Stimulated activated CD4-positive, alpha-beta T cell treated with anti-CD3 and anti-CD28 coated beads, Interleukin-12 subunit alpha, Interleukin-12 subunit beta, amount 100 ng/mL, for 24 hours (primary cell): Measurements from ENCODE around the gene CABP2.
"Not testable (repeated sequence)": the region's sequence is repeated elsewhere in the genome, so short reads cannot be mapped to it uniquely, and the experiment has no call there.

ENCODE experiments used
- DNase-seq, 2 experiments: peaks; one replicate each; pipeline ENCODE4 v3.0.0-alpha.2; 2020; ENCODE audit warnings: low read depth in 2 of 2

CABP2 gene

DNA sequence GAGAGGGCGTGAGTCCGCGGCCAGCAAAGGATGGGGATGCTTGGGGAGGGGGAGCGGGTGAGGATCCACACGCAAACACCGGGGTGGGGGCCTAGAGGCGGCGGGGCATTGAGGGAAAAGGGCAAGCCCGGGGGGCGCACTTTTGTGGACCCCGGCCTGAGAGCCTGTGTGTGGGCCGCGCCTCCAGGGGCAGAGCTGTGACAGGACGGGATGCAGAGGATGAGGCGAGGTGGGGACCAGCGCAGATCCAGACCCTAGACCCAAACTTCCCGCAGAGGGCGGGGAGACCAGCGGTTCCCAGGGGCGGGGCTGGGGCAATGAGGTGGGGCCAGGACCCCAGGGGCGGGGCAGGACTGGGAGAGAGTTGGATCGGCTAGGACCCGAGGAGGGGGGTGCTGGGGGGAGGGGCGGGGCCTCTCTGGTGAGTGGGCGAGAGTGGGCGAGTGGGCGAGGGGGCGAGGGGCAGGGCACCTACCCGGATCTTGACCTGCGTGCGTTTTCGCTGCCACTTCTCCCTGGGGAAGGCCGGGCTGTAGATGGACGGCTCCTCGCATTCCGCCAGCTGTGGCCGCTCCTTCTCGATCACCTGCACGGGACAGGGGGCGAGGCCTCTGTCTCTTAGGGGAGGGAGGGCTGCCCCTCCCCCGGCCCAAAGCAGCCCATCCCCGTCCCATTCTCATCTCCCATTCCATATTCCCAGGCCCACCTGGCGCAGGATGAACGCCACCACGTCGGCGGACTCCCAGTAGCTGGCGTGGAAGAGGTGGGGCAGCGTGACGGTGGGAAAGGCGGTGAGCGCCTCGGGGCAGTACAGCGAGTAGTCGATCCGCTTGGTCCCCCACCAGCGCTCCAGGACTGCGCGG lies 28.6 kb downstream of the CABP2 start:
- DNase-seq: no peak

DNA sequence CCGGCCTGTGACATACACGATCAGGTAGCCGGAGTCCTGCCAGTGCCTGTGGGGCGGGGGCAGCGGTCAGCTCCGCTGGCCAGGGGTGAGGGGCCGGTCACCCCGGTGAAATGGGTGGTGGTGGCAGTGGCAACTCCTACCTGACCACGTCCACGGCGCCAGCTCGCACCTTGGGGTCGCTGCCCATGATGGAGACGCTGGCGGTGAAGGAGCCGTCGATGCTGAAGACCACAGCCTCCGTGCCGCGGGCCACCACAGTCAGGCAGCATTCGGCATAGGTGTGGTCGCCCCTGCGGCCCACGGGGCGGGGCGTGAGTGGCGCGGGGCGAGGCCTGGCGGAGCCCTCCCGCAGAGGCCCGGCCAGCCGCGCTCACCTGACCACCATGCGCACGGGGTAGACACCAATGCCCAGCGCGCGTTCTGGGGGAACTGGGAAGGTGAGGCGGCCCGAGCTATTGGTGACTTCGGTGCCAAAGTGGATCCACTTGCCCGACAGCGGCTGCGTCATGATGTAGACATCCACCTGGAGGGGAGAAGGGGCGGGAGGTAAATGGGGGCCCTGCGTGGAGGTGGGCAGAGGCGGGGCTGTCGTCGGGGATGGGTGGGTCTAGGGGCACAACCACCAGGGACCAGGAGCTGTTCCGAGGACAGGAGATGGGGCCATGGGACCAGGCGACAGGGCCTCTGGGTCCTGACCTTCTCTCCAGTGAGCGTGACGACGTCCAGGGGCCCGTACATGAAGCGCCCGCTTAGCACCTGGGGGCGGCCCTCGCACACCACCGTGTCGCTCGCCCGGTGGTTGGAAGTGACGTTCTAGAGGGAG lies 29.5 kb downstream of the CABP2 start:
- no peak for DNase-seq

DNA sequence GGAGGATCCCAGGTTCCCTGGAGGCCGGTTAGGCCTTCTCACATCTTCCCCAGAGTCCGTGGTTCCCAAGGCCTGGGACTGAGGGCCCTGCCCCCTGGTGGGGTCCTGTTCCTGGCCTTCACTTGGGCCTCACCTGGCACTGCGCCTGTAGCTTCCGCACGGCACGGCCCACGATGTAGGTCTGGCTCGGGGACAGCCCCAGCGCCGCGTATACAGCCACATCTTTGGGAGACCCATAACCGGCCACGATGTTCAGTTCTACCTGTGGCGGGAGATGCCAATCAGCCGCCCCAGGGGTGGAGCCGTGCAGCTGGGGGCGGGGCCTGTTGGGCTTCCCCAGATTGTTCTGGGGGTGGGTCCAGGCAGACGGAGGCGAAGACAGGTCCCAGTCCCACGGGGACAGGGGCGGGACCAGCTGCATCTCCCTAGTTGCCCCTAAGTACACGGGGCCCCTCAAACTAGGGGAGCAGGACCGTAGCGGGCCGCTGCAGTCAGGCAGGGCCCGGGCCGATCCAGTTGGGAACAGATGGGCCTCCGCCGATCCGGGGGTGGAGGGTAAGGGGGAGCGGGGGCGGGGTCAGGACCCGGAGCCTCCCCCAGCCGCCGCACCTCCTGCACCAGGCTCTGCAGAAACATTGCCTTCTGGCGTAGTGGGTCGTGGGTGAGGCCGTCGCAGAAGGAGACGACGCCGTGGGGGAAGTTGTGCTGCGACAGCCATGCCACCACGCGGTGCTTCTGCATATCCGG lies 30.3 kb downstream of the CABP2 start:
- DNase-seq: no peak

- DNase-seq: no peak
These were observed 31.0 kb downstream of the CABP2 start for GRCh38 chr11:67492069-67492727.

- DNase-seq: no peak
These were observed 31.8 kb downstream of the CABP2 start for GRCh38 chr11:67491276-67492068.

DNA sequence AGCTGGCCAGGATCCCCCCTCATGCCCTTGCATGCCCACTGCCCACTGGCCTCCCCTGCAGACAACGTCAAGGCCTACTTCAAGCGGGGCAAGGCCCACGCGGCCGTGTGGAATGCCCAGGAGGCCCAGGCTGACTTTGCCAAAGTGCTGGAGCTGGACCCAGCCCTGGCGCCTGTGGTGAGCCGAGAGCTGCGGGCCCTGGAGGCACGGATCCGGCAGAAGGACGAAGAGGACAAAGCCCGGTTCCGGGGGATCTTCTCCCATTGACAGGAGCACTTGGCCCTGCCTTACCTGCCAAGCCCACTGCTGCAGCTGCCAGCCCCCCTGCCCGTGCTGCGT lies 32.5 kb downstream of the CABP2 start:
- DNase-seq: no peak

DNA sequence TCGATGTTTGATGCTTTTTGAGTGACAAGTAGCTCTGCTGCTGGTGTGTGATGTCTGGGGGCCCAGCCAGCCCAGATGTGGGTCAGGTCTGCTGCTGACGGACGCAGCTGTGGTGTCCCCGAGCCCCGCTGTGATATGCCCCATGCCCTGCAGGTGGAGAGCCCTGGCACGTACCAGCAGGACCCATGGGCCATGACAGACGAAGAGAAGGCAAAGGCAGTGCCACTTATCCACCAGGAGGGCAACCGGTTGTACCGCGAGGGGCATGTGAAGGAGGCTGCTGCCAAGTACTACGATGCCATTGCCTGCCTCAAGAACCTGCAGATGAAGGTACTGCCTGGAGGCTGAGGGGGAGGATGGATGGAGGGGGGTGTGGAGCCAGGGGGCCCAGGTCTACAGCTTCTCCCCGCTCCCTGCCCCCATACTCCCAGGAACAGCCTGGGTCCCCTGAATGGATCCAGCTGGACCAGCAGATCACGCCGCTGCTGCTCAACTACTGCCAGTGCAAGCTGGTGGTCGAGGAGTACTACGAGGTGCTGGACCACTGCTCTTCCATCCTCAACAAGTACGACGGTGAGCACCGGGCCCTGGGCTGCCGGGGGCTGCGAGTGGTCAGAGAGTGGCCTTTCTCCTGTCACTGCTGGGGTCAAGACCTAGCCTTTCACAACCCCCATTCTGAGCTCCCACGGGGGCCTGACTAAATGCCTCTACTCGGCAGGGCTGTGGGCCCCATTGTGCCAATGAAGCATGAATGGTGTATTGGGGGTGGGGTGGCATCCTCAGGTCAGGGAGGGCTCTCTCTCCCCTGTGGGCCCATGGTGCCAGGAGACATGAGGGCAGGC lies 33.1 kb downstream of the CABP2 start:
- no peak for DNase-seq

DNA sequence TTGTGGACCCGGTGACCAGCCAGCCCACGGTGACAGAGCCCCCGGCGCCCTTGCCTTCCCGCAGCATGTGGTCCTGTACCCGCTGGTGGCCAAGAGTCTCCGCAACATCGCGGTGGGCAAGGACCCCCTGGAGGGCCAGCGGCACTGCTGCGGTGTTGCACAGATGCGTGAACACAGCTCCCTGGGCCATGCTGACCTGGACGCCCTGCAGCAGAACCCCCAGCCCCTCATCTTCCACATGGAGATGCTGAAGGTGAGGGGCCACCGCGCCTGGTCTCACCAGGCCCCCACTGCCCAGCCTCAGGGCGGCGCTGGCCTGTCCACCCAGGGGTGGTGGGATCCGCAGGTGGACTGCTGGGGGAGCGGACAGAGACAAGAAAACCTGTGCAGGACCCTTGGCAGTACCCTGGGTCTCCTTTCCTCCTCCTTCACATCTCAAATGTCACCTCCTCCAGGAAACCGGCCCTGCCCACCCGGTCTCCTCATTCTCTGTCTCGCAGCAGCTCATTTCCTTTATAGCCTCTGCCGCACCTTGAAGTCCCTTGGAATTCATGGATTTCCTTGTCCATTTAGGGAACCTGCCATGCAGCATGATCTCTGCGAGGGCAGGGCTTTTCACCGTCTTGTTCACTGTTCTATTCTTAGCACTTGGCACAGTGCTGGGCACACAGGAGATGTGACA lies 33.9 kb downstream of the CABP2 start:
- DNase-seq: no peak

- DNase-seq: no peak
These were observed 36.6 kb downstream of the CABP2 start for GRCh38 chr11:67486481-67487195.

DNA sequence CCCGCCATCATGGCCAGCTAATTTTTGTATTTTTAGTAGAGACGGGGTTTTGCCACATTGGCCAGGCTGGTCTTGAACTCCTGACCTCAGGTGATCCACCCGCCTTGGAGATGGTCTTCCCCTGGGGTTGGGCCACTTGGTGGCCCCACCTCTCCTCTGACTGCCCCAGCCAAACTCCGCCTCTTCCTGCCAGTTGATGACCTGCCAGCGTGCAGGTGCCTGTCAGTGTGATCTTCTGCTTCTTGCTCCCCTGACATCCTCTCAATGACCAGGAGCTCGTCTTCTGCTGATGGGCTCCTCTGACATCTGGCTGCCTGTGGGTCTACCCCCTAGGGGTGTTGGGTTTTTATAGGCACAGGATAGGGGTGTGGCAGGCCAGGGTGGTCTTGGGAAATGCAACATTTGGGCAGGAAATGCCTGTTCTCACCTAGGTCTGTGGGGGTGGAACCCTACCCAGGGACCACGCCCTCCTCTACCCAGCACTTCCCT lies 37.3 kb downstream of the CABP2 start:
- DNase-seq: peak in 1 of 2 experiments; percentile 57

DNA sequence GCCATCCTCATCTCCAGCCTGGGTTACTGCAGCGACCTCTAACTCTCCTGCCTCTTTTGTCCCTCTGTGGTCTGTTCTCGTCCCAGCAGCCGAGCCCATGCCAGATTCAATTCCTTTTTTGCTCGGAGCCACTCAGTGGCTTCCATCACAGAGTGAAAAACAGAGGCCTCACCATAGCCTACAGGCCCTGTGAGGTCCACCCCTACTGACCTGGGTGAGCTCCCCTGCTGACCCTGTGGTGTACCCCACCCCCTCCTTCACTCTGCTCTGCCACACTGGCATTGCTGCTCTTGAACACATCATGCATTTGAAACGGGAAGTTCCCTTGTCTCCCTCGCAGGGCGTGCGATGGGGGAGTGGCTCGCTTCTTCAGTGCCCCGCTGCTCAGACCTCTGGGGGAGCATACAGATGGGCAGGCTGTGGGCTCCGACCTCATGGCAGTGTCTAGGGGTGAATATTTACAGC lies 38.4 kb downstream of the CABP2 start:
- DNase-seq: peak in 1 of 2 experiments; percentile 66

- no peak for DNase-seq
These were observed 39.2 kb downstream of the CABP2 start for GRCh38 chr11:67483831-67484665.

DNA sequence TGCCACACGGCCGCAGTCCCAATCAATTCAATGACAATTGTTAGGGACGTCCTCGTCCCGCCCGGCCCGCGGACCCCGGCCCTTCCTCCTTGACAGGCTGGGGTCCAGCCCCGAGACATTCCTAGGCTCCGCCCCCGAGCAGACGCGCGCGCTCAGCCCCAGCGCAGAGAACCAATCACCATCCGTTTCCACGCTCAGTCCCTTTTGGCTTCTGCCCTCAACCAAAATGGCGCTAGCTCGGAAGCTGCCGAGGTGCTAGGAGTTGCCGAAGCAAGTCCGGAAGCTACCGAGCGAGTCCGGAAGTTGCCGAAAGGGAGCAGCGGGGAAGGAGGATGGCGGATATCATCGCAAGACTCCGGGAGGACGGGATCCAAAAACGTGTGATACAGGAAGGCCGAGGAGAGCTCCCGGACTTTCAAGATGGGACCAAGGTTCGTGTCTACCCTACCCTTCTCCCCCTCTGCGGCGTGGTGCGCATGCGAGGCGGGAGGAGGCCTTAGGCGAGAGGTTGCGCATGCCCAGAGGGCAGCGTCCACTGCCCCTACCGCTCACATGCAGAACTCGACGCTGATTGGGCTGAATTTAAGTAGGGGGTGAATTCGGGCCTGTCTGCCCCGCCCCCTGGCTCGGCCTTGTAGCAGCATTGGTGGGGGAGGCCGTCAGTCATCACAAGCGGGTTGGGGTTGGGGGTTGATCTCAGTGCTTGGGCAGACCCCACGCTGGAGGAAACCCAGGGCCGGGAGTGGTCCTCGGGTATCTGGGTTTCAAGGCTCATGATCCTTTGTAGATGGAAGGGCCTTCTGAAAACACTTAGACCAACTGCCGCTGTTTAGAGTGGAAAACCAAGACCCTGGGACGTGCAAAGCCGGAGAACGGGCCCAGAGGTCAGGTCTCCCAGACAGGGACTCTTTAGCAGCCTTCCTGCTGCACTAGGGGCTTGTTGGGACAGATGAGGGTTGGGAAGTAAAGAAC lies 40.1 kb downstream of the CABP2 start, which contains the start of gene AIP:
AIP (plus strand) TSS at position 200 of the 972 bp plus-strand sequence; CDS start at position 333, 133 bp downstream.
- DNase-seq: peak; percentile 91 to 97

GRCh38 chr11:67482275-67482826 lies 40.9 kb downstream of the CABP2 start:
- no peak for DNase-seq

DNA sequence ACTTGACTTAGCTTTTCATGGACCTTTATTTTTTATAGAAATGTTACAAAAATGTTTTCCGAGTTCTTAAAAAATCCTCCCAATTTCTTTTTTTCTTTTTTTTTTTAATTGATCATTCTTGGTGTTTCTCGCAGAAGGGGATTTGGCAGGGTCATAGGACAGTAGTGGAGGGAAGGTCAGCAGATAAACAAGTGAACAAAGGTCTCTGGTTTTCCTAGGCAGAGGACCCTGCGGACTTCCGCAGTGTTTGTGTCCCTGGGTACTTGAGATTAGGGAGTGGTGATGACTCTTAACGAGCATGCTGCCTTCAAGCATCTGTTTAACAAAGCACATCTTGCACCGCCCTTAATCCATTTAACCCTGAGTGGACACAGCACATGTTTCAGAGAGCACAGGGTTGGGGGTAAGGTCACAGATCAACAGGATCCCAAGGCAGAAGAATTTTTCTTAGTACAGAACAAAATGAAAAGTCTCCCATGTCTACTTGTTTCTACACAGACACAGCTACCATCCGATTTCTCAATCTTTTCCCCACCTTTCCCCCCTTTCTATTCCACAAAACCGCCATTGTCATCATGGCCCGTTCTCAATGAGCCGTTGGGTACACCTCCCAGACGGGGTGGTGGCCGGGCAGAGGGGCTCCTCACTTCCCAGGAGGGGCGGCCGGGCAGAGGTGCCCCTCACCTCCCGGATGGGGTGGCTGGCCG lies 45.7 kb downstream of the CABP2 start:
- DNase-seq: not testable (repeated sequence)
